Stimulated activated memory B cell treated with anti-CD40 and anti-IgM and Interleukin-4, amounts not matched to agents 10 μg/mL and 1 μg/mL and 100 μg/mL, for 72 hours (primary cell): ENCODE results near the gene AOC3.
A peak's percentile ranks its signal among the peaks of the same experiment; 100 is the strongest.
"Not testable (repeated sequence)": the region's sequence is repeated elsewhere in the genome, so short reads cannot be mapped to it uniquely, and the experiment has no call there.

Experiments used
- ATAC-seq: fragments of 150-1000 bp; cut with Tn5 transposase; 2 replicates; pipeline ENCODE4 v1.10.0; 2021
- H3K27ac Mint-ChIP-seq: one replicate; pipeline ENCODE4 v1.8.0; 2022; ENCODE audit warnings: mild to moderate bottlenecking, mixed read lengths
- H3K27me3 Mint-ChIP-seq: one replicate; pipeline ENCODE4 v1.8.0; 2022; ENCODE audit warnings: mixed read lengths
- H3K36me3 Mint-ChIP-seq: one replicate; pipeline ENCODE4 v1.8.0; 2022; ENCODE audit warnings: mixed read lengths
- H3K4me1 Mint-ChIP-seq: one replicate; pipeline ENCODE4 v1.8.0; 2022; ENCODE audit warnings: mixed read lengths
- H3K4me3 Mint-ChIP-seq: one replicate; pipeline ENCODE4 v1.8.0; 2022; ENCODE audit warnings: mild to moderate bottlenecking, moderate library complexity, mixed read lengths
- H3K9me3 Mint-ChIP-seq: one replicate; pipeline ENCODE4 v1.8.0; 2022; ENCODE audit warnings: mixed read lengths

AOC3 gene

GRCh38 chr17:42872251-42872965 lies 21.4 kb downstream of the AOC3 start:
- no peaks in the 10 kb centered on the region for H3K4me1 Mint-ChIP-seq
- no peak overlapping the region for H3K4me3 Mint-ChIP-seq
- no peaks in the 10 kb centered on the region for H3K36me3 Mint-ChIP-seq
- peaks cover 3% of the 10 kb centered on the region for H3K9me3 Mint-ChIP-seq
- H3K27me3 Mint-ChIP-seq, result peaks cover 52% of the 10 kb centered on the region
- no peak for ATAC-seq
- H3K27ac Mint-ChIP-seq, result no peak overlapping the region

GRCh38 chr17:42873315-42873714 lies 22.3 kb downstream of the AOC3 start:
- Mint-ChIP-seq H3K4me1 (no peaks in the 10 kb centered on the region), H3K9me3 (peaks cover 3% of the 10 kb centered on the region), H3K27ac (no peak overlapping the region), H3K27me3 (peaks cover 61% of the 10 kb centered on the region), H3K4me3 (no peak overlapping the region), H3K36me3 (no peaks in the 10 kb centered on the region)
- no peak for ATAC-seq

GRCh38 chr17:42873932-42874695 lies 23.1 kb downstream of the AOC3 start:
- not testable (repeated sequence) for H3K4me3 Mint-ChIP-seq, H3K36me3 Mint-ChIP-seq, H3K27ac Mint-ChIP-seq, H3K9me3 Mint-ChIP-seq, H3K4me1 Mint-ChIP-seq
- H3K27me3 Mint-ChIP-seq, result peaks cover 69% of the 10 kb centered on the region
- ATAC-seq, result peak; percentile 16

- no peak for ATAC-seq
- Mint-ChIP-seq H3K4me1 (no peaks in the 10 kb centered on the region), H3K4me3 (no peak overlapping the region), H3K27me3 (peaks cover 76% of the 10 kb centered on the region), H3K9me3 (no peaks in the 10 kb centered on the region), H3K36me3 (no peaks in the 10 kb centered on the region), H3K27ac (no peak overlapping the region)
These were observed 26.0 kb downstream of the AOC3 start for GRCh38 chr17:42877037-42877436.

- no peak for ATAC-seq
- no peak overlapping the region for H3K4me3 Mint-ChIP-seq
- no peaks in the 10 kb centered on the region for H3K4me1 Mint-ChIP-seq
- H3K9me3 Mint-ChIP-seq, result no peaks in the 10 kb centered on the region
- H3K27me3 Mint-ChIP-seq, result peaks cover 68% of the 10 kb centered on the region
- no peaks in the 10 kb centered on the region for H3K36me3 Mint-ChIP-seq
- H3K27ac Mint-ChIP-seq, result no peak overlapping the region
These were observed 27.3 kb downstream of the AOC3 start for GRCh38 chr17:42878123-42878880.

GRCh38 chr17:42878924-42879595 lies 28.1 kb downstream of the AOC3 start:
- Mint-ChIP-seq H3K9me3 (no peaks in the 10 kb centered on the region), H3K36me3 (no peaks in the 10 kb centered on the region), H3K4me1 (no peaks in the 10 kb centered on the region), H3K27me3 (peaks cover 62% of the 10 kb centered on the region), H3K27ac (no peak overlapping the region), H3K4me3 (no peak overlapping the region)
- no peak for ATAC-seq

- no peaks in the 10 kb centered on the region for H3K9me3 Mint-ChIP-seq
- H3K4me3 Mint-ChIP-seq, result no peak overlapping the region
- ATAC-seq, result no peak
- peaks cover 57% of the 10 kb centered on the region for H3K27me3 Mint-ChIP-seq
- H3K4me1 Mint-ChIP-seq, result no peaks in the 10 kb centered on the region
- no peak overlapping the region for H3K27ac Mint-ChIP-seq
- no peaks in the 10 kb centered on the region for H3K36me3 Mint-ChIP-seq
These were observed 28.6 kb downstream of the AOC3 start for GRCh38 chr17:42879596-42879985.

- Mint-ChIP-seq H3K27me3 (peaks cover 46% of the 10 kb centered on the region), H3K27ac (no peak overlapping the region), H3K36me3 (no peaks in the 10 kb centered on the region), H3K4me1 (no peaks in the 10 kb centered on the region), H3K4me3 (no peak overlapping the region), H3K9me3 (no peaks in the 10 kb centered on the region)
- ATAC-seq, result no peak
These were observed 29.8 kb downstream of the AOC3 start for GRCh38 chr17:42880776-42881310.

- not testable (repeated sequence) for H3K36me3 Mint-ChIP-seq, H3K4me1 Mint-ChIP-seq, H3K27ac Mint-ChIP-seq, H3K4me3 Mint-ChIP-seq, ATAC-seq, H3K9me3 Mint-ChIP-seq
- H3K27me3 Mint-ChIP-seq, result peaks cover 48% of the 10 kb centered on the region
These were observed 30.7 kb downstream of the AOC3 start for GRCh38 chr17:42881706-42882105.

GRCh38 chr17:42882166-42882565 lies 31.2 kb downstream of the AOC3 start:
- no peak for ATAC-seq
- H3K27me3 Mint-ChIP-seq, result peaks cover 46% of the 10 kb centered on the region
- H3K27ac Mint-ChIP-seq, result no peak overlapping the region
- peaks cover 7% of the 10 kb centered on the region for H3K4me1 Mint-ChIP-seq
- no peaks in the 10 kb centered on the region for H3K36me3 Mint-ChIP-seq
- no peaks in the 10 kb centered on the region for H3K9me3 Mint-ChIP-seq
- no peak overlapping the region for H3K4me3 Mint-ChIP-seq

- Mint-ChIP-seq H3K4me1 (peaks cover 7% of the 10 kb centered on the region), H3K4me3 (no peak overlapping the region), H3K27me3 (peaks cover 28% of the 10 kb centered on the region), H3K27ac (no peak overlapping the region), H3K9me3 (no peaks in the 10 kb centered on the region), H3K36me3 (no peaks in the 10 kb centered on the region)
- ATAC-seq, result no peak
These were observed 33.0 kb downstream of the AOC3 start for GRCh38 chr17:42883802-42884558.

GRCh38 chr17:42885806-42886205 lies 34.8 kb downstream of the AOC3 start:
- not testable (repeated sequence) for ATAC-seq, H3K36me3 Mint-ChIP-seq, H3K27ac Mint-ChIP-seq, H3K9me3 Mint-ChIP-seq, H3K27me3 Mint-ChIP-seq, H3K4me1 Mint-ChIP-seq, H3K4me3 Mint-ChIP-seq

GRCh38 chr17:42886283-42887176 lies 35.5 kb downstream of the AOC3 start:
- no peaks in the 10 kb centered on the region for H3K9me3 Mint-ChIP-seq
- no peak overlapping the region for H3K4me3 Mint-ChIP-seq
- no peaks in the 10 kb centered on the region for H3K36me3 Mint-ChIP-seq
- peaks cover 9% of the 10 kb centered on the region for H3K27me3 Mint-ChIP-seq
- no peak overlapping the region for H3K27ac Mint-ChIP-seq
- no peak for ATAC-seq
- H3K4me1 Mint-ChIP-seq, result peaks cover 7% of the 10 kb centered on the region

- no peak for ATAC-seq
- no peaks in the 10 kb centered on the region for H3K36me3 Mint-ChIP-seq
- H3K9me3 Mint-ChIP-seq, result no peaks in the 10 kb centered on the region
- H3K4me1 Mint-ChIP-seq, result peaks cover 7% of the 10 kb centered on the region
- H3K27ac Mint-ChIP-seq, result no peak overlapping the region
- H3K4me3 Mint-ChIP-seq, result no peak overlapping the region
- H3K27me3 Mint-ChIP-seq, result peaks cover 9% of the 10 kb centered on the region
These were observed 38.8 kb downstream of the AOC3 start for GRCh38 chr17:42889809-42890208.
